ENCODE measurements around the gene GNAT3.

GNAT3 gene

DNA sequence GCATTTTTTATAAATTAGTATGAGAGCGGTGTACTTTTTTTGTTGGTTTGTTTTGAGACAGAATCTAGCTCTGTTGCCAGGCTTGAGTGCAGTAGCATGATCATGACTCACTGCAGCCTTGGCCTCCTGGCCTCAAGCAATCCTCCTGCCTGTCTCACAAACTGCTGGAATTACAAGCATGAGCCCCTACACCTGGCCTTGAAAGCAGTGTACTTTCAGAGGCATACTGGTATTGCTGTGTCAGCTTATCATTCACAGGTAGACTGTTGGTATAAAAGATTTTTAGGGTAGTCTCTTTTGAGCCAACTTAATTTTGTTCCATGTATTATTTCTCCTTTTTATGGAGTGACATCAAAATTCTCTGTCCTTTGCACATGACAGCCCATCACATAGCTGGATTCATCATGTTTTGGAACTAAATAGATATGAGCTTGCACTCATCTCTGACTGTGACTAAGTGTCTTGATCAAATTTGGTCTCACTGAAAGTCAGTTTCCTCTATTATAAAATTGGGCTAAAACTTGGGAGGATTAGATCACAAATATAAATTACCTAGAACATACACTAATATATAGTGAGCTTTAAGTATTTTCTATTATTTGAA lies 12.4 kb downstream of the GNAT3 start:
- DNase-seq = peak; percentile 55

- peak; percentile 21 for DNase-seq
These were observed 13.1 kb downstream of the GNAT3 start for GRCh38 chr7:80498481-80499349.

- DNase-seq = no peak
These were observed 15.3 kb downstream of the GNAT3 start for GRCh38 chr7:80496586-80496985.

DNA sequence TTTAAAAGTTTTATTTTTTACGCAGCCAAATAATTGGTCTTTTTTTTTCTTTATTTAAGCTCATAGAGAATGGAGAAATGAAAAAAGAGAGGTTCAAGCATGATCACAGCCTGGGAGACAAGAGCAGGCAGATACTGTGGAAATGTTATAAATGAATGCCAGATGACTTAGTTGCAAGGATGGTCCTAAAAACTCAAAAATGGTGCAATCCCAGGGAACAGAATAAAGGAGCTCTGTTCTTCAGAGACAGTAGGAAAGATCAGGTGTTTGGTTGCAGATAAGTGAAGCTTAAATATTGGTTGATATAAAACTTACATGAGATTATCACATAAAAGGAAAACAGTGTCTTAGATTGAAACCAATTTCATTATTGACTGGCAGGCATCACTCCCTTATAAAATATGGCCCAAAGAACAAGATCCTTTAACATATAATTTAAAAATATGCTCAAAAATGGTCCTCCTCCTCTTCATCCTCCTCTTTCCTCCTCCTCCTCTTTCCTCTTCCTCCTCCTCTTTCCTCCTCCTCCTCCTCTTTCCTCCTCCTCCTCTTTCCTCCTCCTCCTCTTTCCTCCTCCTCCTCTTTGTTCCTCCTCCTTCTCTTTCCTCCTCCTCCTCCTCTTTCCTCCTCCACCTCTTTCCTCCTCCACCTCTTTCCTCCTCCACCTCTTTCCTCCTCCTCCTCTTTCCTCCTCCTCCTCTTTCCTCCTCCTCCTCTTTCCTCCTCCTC lies 18.6 kb downstream of the GNAT3 start:
- no peak for DNase-seq

GRCh38 chr7:80491462-80491861 lies 20.4 kb downstream of the GNAT3 start:
- no peak for DNase-seq

- DNase-seq = no peak
These were observed 23.0 kb downstream of the GNAT3 start for GRCh38 chr7:80488851-80489370.

GRCh38 chr7:80488406-80488805 lies 23.5 kb downstream of the GNAT3 start:
- peak; percentile 71 for DNase-seq

GRCh38 chr7:80485721-80486120 lies 26.1 kb downstream of the GNAT3 start:
- no peak for DNase-seq

- DNase-seq = no peak
These were observed 28.9 kb downstream of the GNAT3 start for GRCh38 chr7:80482950-80483349.

DNA sequence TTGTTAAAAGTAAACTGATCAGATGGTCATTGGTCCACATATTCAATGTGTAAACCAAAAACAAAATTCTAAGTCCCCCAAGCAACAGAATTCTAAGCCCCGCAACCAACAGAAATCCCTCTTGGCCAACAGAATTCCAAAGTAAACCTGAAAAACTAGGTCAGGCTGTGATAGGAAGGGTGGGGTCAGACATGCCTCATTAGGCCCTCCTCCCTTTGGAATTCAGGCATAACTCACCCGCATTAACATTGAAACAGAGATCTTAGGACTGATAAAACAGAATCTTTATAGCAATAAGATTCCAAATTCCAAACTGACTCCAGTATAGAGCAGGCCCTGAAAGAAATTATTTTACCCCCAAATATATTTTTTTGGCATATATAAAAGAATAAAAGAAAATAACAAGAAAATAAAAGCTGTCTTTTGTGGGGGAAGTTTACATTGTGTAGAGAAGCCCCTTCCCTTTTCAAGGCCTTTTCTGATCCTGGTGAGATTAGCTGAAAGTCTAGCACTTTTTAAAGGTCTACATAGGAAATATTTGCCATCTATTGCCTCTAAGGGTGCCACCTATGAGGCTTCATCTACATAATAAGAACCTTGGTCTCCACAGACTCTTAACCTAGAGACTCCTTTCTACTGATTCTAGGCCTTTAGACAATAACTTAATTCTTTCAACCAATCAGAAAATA lies 30.5 kb downstream of the GNAT3 start:
- no peak for DNase-seq

DNA sequence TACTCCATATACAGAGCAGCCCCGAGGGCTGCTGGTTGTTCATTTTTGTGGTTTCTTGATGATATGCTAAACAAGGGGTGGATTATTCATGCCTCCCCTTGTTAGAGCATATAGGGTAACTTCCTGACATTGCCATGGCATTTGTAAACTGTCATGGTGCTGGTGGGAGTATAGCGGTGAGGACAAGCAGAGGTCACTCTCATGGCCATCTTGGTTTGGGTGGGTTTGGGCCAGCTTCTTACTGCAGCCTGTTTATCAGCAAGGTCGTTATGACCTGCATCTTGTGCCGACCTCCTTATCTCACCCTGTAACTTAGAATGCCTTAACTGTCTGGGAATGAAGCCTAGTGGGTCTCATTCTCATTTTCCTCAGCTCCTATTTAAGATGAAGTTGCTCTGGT lies 31.3 kb downstream of the GNAT3 start:
- no peak for DNase-seq

- no peak for DNase-seq
These were observed 33.2 kb downstream of the GNAT3 start for GRCh38 chr7:80478683-80479082.

- DNase-seq = no peak
These were observed 35.8 kb downstream of the GNAT3 start for GRCh38 chr7:80476035-80476434.

DNA sequence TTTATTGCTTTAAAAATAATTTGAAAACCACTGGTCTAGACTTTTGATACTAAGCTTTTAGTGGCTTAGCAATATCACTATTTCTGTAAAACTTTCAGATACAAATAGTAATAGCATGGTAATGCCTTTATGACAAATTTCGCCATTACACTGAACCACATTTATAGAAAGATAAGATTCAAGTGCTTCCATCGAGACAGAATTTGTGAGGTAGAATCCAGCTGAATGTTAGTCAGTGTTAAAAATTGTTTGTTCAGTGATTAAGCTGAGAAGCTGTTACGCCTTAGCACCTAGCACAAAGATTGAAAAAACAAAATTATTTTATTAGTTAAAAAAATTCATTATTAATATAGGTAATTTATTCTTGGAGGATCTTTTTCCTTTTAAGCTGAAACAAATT lies 36.5 kb downstream of the GNAT3 start:
- DNase-seq = no peak

- no peak for DNase-seq
These were observed 38.1 kb downstream of the GNAT3 start for GRCh38 chr7:80473751-80474150.

DNA sequence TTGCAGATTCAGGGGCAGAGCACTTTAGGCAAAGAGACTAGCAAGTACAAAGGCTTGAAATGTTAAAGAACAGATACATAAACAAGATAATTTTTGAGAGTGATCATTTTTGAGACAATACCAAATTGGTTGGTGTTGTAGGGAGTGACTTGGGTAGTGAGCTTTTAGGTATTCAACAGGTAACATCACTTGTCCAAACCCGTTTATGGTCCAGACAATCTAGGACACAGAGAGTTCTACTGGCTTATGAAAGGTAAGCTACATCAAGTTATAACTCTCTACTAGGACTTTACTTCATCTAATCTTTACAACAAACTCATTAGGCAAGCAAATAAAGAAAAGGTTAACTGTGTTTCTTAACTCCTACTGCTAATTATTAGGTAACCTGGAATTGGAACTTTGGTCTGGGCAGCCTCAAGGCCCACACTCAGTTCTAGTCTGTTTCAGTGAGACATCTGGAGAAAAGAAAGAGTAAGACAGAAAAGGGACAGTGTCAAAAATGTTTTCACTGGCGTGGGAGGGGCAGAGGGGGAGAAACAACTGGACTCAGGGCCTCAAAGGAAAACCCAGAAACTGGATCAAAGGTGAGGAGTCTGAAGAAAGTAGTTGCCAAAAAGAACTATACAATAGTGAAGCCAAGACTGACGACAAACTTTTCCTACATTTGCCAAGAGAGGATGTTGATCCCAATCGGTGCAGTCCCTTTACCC lies 39.2 kb downstream of the GNAT3 start:
- no peak for DNase-seq

GRCh38 chr7:80468931-80469714 lies 42.7 kb downstream of the GNAT3 start:
- DNase-seq = no peak

- no peak for DNase-seq
These were observed 44.8 kb downstream of the GNAT3 start for GRCh38 chr7:80467069-80467468.

GRCh38 chr7:80466636-80467035 lies 45.2 kb downstream of the GNAT3 start:
- DNase-seq = no peak

- no peak for DNase-seq
These were observed 47.7 kb downstream of the GNAT3 start for GRCh38 chr7:80464211-80464610.

DNA sequence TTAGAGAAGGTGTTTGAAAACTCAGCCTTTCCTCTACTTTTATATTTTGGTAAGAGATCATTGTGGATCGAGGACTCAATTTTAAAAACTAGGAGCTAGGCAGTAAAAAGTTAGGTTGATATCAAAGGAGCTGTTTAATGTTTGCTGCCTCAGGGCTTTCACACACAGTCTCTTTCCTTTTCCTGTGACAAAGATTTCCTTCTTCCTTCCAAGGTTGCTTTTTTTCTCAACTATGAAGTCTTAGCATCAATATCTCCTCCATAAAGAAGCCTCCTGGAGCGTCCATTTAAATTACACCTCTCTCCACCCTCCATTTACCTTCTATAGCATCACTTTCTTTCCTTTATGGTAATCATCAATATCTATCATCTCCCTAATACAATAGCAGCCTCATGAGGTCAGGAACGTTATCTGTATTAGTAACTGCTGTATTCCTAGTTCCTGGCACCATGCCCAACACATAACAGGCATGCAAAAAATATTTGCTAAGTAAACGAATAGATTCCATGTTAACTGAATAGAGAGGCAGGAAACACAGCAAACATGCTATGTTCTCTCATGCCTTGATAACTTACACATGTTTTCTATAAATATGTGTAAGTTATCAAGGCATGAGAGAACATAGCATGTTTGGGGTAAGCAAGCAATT lies 48.5 kb downstream of the GNAT3 start:
- DNase-seq = no peak

All from suppressor macrophage treated with lipopolysaccharide for 4 hours (primary cell).